Measurements from ENCODE around the gene ADGRL3.
"Not testable (repeated sequence)": the region's sequence is repeated elsewhere in the genome, so short reads cannot be mapped to it uniquely, and the experiment has no call there.

Gene ADGRL3

DNA sequence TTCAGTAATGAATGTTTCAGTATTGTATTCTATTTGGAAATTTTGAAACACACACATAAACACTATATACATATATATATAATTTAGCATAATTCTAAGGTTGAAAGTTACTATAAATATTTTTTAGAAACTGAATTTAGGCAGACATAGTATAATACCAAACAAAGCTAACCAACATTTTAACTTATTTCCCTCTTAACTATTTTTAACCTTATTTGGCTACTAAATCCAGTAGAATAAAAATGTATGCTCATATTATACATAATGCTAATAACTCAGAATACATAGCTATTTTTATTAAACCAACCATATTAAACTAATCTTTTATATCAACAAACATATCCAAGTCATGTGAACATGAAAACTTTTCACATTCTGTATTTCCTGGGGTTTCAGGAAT is 563.6 kb downstream of the ADGRL3 start:
- DNase-seq: no peak

DNA sequence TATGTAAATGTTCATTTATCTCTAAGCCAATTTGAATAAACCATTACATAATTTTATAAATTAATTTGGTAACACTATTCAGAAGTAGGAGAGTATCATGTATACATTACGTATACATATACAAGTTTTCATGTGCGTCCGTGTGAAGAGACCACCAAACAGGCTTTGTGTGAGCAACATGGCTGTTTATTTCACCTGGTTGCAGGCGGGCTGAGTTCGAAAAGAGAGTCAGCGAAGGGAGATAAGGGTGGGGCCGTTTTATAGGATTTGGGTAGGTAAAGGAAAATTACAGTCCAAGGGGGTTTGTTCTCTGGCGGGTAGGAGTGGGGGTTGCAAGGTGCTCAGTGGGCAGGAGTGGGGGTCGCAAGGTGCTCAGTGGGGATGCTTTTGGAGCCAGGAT is 564.0 kb downstream of the ADGRL3 start:
- DNase-seq: not testable (repeated sequence)

DNA sequence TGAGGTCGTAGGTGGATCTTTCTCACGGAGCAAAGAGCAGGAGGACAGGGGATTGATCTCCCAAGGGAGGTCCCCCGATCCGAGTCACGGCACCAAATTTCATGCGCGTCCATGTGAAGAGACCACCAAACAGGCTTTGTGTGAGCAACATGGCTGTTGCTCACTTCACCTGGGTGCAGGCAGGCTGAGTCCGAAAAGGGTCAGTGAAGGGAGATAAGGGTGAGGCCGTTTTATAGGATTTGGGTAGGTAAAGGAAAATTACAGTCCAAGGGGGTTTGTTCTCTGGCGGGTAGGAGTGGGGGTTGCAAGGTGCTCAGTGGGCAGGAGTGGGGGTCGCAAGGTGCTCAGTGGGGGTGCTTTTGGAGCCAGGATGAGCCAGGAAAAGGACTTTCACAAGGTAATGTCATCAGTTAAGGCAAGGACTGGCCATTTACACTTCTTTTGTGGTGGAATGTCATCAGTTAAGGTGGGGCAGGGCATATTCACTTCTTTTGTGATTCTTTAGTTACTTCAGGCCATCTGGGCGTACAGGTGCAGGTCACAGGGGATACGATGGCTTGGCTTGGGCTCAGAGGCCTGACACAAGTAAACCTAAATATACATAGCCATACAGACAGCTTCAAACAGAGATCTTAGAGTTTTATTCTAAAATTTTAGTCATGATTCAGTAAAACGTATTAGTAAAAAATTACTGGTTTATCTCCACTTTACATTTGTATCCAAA is 569.5 kb downstream of the ADGRL3 start:
- DNase-seq: not testable (repeated sequence)

DNA sequence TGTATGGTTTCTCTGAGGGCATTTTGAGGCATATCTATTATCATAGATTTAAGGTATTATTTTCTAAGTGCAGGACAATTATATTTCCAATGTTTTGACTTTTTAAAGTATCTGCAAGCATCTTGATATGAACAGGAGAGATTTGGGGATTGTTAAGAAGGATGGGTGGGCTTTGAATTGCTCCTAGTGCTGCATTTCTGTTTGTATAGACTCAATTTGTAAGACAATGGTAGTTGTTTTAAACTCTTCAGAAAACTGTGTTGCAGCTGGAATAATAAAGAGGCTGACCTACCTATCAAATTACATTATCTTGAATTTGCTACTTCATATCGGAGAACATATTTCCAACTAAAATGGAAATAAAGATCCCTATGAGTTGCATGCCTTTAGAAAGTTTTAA is 570.3 kb downstream of the ADGRL3 start:
- no peak for DNase-seq

DNA sequence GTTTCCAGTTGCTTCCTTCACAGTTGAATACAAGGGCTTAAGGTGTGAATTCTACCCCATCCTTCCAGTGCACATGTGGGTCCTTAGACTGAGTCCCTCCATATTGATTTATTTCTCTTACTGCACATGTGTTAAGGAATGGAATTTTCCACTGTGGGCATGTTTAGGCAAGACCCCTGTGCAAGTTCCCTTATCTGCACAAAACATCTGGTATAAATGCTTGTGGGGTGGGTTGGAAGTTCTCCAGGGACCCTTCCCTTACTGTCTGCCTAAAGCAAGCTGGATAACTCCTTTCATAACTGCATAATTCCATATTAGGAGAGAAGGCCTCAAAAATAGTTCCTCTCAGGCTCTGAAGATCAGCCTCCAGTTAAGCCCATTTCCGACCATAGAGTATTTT is 570.9 kb downstream of the ADGRL3 start:
- no peak for DNase-seq

DNA sequence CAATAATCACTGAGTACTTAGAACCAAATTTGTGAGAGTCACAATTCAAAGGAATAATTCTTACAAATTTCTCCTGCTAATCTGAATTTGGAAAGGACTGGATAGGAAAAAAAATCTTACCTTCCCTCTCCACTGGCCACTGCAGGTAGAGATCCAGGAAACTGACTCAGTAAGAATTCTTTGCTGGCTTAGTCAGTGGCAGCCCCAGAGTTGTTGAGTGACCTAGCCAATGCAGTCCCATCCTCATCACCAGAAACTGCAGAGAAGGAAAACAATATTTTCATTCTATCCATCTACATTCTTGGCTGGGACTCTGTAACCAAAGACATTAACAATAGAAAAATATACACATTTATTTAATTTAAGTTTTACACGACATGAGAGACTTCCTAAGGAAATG is 572.0 kb downstream of the ADGRL3 start:
- no peak for DNase-seq

DNA sequence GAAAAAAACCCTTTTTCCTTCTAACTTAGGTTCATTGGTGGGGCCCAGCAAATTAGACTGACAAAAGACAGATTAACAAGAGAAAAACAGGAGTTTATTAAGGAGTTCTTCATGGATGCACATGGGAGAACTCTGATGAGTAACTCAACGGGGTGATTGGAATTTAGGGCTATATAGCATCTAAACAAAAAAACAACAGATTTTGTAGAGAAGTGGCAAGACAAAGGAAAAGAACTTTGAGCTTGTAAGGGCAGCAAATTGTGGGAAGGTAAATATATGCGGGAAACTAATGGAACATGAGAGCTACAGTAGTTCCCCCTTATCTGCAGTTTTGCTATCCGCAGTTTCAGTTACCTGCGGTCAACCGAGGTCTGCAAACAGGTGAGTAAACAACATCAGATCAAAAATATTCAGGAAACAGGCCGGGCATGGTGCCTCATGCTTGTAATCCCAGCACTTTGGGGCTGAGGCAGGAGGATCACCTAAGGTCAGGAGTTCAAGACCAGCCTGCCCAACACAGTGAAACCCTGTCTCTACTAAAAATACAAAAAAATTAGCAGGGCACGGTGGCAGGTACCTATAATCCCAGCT is 573.6 kb downstream of the ADGRL3 start:
- no peak for DNase-seq

DNA sequence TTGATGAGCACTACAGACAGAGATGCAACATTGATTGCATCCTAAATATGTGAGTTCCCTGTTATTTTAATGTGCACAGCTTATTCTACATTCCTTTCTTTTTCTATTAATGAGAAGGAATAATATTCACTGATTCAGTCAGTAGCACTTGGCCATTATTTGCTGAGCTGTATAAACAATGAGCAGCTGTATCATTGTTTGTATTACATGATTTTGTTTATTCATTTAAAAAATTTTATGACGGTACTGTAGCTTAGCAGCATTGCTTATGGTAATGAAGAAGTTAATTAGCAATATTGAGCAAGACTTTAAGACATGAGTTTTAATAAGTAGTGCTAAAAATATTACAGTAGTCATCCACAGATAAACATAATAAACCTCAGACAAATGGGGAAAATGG is 582.0 kb downstream of the ADGRL3 start:
- DNase-seq: no peak

DNA sequence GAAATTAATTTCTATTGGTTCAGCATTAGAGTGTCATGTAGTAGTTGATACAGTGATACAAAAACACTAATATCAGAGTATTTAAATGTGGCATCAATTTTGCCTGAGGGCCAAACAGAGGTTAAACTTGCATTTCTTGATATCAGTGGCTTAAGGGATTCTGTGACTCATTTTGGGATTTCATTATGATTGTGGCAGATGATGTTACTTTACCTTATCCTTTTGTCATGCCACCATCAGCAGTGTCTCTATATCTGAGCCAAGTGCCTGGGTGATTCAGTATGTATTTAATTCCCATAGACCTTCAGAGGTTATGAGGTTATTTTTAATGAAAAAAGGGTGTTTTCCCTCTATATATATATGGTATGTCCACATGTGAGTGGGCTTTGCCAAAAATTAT is 582.9 kb downstream of the ADGRL3 start:
- DNase-seq: no peak

DNA sequence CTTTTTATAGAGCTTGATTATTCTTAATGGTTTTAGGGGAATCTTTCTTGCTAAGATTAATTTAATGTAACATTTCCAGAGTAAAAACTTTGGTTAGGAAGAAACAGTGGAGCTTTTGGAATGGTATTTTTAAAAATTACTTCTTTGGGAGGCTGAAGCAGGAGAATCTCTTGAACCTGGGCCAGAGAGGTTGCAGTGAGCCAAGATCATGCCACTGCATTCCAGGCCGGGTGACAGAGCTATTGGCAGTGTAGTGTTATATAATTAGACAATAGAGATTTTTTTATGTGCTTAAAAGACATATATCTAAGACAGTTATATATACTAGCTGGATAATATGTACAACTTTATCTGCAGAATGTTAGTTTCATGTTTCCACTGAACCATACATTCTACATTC is 585.6 kb downstream of the ADGRL3 start:
- DNase-seq: no peak

DNA sequence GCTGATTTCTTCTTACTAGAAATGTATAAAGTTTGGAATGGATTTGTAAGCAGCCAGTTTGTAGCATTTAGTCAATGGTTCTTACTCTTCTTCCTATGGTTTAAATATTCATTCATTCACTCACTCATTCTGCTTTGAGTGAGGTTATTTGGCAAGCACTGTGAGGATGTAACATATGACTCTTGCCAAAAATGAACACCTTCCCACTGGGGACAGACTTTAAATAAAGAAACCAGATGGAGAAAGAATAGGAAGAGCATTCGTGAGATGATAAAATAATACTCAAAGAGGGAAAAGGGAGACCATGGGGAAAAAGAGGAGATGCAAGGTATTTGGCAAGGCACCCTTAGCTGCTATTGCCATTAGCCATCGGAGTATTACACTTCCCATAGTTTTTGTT is 586.1 kb downstream of the ADGRL3 start:
- no peak for DNase-seq

DNA sequence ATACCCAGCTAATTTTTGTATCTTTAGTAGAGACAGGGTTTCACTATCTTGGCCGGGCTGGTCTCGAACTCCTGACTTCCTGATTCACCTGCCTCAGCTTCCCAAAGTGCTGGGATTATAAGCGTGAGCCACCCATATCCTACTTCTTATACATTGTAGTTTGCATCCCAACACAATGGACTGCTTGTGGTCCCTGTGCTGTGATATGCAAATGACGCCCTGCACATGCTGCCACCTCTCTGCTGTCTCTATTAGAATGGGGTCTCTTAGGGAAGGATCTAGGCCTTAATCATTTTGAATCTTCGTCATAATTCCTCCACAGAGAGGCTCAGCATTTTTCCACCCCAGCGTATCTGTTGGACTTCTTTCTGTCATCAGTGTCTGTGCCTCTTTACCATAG is 595.9 kb downstream of the ADGRL3 start:
- no peak for DNase-seq

DNA sequence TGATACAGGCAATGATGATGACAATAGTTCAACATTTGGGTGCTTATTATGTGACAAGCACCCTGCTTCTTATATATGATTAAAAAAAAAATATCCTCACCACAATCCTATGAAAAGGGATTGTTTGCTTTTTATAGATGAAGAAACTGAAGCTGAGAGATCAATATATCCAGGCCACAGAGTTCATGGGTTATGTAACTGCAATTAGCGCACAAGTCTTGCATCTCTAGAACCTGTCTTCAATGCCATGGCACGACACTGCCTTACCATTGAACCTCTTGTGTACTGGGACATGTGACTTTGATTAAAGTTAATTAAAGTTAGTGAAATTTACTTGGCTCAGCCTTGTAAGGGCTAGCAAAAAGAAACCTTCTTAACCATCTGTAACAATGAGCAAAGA is 599.7 kb downstream of the ADGRL3 start:
- DNase-seq: no peak

DNA sequence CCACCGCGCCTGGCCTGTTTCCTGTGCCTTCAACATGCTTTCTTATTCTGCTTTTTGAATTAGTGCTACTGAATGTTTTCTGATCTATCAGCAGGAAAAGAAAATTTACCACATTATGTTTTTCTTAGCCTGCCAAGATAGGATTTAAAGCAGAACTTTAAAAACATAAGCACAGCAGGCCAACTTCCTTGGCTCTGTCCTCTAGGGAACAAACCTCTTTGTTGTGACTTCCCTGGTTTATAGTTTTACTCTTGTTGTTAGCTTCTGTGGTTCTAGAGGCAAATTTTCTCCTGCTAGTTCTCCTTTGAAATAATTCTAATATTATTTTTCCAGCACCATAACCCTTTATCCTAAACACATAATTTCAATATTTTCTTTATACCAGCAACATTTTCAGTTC is 605.1 kb downstream of the ADGRL3 start:
- DNase-seq: no peak

DNA sequence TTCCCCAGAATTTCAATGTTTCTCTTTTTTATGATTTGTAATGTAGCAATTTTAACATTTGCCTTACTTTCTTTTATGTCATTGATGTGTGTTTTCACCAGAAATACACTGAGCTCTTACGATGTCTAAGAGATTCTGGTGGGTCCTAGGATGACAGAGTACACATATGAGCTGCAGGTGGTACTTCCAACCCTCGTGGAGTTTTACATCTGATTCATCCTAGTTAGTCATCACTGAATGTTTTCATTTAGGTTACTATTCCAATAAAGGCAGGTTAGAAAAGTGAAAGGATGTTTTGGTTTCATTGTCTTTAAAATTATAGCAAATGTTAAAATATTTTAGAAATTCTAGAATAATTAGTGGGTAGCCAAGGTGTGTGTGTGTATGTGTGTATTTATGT is 605.9 kb downstream of the ADGRL3 start:
- no peak for DNase-seq

DNA sequence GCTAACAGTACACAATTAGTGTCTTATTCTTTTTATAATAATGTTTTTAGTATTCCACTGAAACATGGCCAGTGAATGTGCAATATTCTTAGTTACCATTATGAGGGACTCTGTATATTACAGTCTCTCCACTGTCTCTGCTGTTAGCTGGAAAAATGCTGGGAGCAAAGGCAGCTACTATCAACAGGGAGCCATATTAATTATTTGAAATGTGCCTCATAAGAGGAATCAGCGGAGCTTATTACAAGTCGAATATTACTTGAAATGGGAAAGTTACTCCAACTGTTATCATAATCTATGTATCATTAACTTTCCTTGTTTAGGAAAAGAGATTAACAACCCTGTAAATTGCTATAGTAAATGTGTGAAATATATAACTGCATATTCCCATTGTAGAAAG is 612.0 kb downstream of the ADGRL3 start:
- no peak for DNase-seq

DNA sequence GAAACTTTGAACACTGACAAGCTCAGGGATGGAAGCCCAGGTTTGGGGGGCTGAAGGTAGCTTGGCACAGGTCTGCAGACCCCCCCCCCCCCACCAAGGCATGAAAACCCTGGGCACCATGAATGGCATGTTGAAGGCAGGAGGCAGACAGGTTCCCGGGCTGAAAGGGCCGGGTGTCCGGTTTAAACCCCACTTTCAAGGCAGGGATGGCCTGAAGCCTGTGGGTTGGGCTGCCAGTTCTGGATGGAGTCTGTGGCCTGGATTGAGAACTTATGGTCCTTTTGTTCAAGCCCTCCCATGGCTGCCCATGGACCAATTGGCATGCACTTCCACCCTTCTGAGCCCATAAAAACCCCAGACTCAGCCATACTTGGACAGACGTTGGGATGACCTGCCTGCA is 616.9 kb downstream of the ADGRL3 start:
- DNase-seq: no peak

DNA sequence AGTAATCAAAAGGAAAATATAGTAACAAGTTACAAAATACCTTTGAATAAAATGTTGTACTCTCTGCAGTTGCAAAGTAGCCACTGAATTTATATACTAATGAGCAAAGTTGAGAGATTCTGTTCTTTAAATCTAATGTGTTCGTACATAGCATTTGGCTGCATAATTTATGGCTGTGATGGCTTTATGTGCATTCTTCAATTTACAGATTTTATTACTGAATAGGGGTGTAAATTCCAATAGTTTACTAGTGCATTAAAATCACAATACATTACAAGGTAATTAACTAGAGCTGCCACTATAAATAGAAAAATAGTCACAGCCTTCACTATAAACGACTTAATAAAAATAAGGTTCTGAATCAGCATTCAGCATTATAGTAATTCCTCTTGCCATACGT is 620.0 kb downstream of the ADGRL3 start:
- DNase-seq: no peak

DNA sequence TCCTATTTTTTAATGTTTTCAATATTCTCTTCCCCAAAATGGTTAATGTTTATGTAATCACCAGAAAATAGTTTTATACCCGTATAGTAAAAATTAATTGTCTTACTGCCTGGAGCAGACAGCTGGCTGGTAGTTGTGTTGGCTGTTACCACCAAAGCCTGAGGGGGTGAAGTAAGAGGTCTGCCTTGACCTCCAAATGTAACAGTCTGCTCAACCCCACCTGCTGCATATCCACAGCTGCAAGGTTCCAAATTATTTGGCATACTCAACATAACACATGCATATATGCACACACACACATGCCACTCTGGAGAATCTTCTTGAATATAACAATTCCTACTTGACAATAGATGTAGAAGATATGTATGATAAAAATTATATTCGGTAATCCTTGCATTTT is 624.3 kb downstream of the ADGRL3 start:
- DNase-seq: no peak

DNA sequence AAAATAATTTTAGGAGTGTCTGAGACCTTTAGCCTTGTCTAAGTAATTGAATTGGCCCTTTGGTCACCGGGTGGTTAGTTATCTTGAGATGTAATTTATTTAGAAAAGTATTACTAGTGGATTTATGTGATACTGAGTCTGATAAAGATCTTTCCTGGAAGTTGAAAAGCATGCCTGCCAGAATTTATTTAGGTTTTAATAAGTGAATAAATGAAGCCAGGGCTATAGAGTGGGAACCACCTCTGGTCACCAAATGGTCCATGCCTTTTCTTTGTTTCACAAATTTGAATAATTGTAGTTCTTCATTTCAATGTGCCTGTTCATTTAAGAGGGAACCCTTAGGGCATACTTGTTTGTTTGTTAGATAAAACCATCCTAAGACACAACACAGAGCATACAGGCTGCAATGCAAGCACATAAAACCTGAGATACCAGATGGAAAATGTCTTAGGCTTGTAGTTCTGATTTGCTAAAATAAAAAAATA is 627.8 kb downstream of the ADGRL3 start:
- DNase-seq: no peak

DNA sequence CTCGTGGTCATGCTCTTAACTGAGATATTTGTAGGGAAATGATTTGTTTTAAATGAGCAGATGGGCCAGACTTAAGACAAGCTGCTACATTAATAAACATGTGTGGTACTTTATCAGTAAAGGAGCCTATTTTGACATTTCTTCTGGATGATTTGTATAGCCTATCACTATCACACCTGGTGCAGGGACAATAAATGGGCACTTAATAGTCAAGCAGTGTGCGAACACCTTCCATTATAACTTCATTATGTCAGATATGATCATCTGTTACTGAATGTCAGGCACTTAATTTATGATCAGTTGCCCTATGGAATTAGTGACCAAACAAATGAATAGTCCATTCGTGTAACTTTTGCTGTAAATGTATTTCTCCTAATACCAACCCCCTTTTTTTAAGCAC is 628.8 kb downstream of the ADGRL3 start:
- peak; percentile 26 for DNase-seq

DNA sequence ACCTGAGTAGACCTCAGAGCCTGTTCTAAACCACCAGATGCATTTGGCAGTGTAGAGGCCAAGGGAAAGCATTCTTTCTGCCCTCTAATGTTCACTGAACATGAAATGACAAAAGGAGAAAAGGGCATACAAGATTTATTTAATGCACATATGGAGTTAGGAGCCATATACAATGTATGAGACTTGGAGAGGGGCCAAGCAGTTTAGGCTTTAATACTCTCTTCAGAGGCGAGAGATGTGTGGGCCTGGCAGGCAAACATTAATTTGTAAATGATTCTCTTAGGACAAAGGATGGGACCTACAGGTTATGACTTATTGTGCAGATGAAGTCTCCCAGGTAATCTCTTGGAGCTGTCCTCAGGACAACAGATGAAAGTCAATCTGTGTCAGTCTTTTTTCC is 631.9 kb downstream of the ADGRL3 start:
- DNase-seq: no peak

DNA sequence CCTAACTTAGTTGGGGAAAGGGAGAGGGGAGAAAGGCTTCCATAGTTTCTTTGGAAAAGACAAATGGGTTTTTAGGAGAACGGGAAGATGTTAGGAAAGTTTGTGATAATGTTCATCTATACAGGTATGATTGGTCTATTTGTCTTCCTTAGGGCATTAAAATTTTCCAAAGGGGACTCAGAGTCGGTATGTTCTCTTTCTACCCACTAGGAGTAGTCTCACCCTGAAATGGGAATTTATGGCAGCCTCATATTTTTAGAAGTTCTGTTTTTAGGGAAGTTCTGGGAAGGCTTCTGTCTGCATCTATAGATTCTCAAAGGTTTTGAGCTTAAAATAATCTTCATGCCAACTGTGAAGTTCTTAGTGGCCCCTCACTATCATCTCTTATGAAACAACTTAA is 637.3 kb downstream of the ADGRL3 start:
- DNase-seq: no peak

DNA sequence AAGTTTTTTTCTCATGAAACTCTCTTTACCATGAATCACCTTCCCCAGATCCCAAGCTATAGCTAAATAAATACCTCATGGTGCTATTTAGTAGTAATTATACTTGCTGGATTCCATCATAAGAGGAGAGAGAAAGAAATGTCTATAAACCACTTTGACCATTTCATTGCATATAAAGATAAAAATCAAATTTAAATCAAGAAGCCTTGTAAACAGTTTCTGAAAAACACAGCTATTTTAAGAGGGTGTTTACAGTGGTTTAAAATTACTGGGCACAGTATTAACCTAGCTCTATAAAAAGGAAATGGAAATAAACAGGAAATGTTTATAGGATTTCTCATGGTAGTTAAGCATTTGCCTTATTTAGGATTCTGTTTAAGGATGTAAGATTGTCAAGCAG is 637.9 kb downstream of the ADGRL3 start:
- no peak for DNase-seq

DNA sequence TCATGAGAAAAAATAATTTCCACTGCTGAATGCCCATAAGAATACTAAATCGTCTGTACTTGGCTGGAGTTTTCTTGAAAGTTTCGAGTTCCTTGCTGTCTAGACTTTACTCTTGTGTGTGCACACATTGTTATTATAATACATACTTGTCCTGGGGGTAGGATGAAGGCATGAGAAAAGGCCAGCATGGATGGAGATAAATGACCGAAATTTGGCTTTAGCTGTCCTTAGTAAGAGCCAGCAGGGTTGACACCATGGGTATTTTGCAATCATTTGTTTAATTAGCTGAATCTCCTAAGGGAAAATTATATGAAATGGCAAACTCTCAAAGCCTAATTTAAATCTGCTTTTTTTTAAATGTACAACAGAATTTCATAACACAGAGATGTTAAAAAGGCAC is 641.6 kb downstream of the ADGRL3 start:
- DNase-seq: no peak
